ENCODE data around the gene UBE2J2.

DNA sequence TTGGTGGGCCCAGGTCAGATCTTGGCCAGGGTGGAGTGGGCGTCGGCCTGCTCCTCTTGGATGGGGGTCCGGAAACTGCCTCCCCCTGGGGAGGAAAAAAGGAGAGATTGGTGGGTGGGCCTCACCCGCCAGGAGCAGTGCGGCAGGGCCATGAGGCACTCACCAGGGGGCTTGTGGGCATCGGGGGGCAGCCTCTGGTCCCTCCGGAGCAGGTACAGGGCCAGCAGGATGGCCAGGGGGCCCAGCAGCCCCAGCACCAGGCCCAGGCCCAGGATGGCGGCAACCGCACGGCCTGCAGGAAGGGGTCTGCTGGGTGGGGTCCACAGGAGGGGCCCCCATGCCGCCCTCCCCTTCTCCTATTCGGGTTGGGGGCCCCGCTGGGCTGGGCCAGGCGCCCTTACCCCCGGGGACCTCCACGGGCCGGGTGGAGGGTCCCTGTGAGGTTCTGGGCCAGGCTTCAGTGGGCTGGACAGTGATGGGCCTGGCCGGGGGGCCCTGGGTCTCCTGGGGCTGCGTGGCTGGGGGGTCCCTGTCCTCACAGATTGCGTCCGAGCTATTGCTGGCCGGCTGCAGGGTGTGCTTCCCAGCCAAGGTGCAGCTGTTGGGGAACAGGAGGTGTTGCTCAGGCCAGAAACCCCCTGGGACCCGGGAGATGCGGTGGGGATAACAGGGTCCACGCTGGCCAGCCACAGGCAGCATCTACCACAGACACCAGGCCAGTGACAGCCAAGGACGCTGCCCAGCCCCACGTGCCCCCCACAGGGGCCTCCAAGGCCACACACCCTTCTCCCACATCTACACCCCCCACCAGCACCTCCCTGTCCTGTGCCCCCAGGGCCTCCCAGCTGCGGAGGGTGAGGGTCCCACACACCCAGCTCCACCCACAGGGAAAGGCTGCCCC, 61.9 kb downstream of the UBE2J2 start:
- no peak for TF ChIP-seq POLR2A (IDR thresholded peaks at IDR 0.05)
- TF ChIP-seq, protein P1, sequence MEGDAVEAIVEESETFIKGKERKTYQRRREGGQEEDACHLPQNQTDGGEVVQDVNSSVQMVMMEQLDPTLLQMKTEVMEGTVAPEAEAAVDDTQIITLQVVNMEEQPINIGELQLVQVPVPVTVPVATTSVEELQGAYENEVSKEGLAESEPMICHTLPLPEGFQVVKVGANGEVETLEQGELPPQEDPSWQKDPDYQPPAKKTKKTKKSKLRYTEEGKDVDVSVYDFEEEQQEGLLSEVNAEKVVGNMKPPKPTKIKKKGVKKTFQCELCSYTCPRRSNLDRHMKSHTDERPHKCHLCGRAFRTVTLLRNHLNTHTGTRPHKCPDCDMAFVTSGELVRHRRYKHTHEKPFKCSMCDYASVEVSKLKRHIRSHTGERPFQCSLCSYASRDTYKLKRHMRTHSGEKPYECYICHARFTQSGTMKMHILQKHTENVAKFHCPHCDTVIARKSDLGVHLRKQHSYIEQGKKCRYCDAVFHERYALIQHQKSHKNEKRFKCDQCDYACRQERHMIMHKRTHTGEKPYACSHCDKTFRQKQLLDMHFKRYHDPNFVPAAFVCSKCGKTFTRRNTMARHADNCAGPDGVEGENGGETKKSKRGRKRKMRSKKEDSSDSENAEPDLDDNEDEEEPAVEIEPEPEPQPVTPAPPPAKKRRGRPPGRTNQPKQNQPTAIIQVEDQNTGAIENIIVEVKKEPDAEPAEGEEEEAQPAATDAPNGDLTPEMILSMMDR (IDR thresholded peaks at IDR 0.05) = no peak

Data from body of pancreas (tissue), 4 donors.